RPMI7951 (cell line): ENCODE measurements around the gene SETDB2. TPM values are rescaled to one million over a fixed set of nuclear protein-coding genes. Genes with fewer than 3 reads are reported as not detected.

ENCODE experiments used
- DNase-seq: peaks from one replicate; pipeline ENCODE4 v3.0.0-alpha.2; 2012; ENCODE audit warnings: low read depth
- total RNA-seq: library from RNA; depleted of rRNA; stranded (reverse); fragments of >200 nt; shearing (Covaris generic); gene quantifications from 2 replicates; pipeline ENCODE4 v1.2.3, GENCODE V29; 2014; rRNA removed

SETDB2 gene
- 4.8 and 5.5 TPM in 2 replicates for total RNA-seq

- peak; percentile 98 for DNase-seq
Measured at GRCh38 chr13:49443704-49444523, at the start of gene SETDB2, which contains the start of gene CAB39L. Gene SETDB2 (plus strand): TSS chr13:49444274. CDS start chr13:49451894, 7,620 bp downstream. Gene CAB39L (minus strand): TSS chr13:49444064. CDS start chr13:49382910, 61,154 bp downstream.

DNA sequence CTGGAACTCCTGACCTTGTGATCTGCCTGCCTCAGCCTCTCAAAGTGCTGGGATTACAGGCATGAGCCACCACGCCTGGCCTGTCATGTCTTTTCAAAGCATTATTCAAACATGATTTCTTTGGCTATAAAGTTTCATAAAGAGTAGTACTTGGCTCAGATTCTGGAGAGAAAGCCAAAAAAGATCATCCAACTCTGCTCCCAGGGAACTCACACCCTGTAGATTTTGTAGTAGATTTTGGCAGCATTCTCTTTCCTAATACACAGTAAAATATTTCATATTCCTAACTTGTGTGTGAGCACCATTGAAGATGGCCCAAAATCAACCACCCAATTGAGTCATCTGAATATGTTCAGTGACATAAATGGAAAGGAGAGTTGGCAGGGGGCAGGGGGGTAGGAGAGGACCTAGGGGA lies 48.6 kb upstream of the SETDB2 start:
- no peak for DNase-seq

GRCh38 chr13:49395878-49396380 lies 48.1 kb upstream of the SETDB2 start:
- DNase-seq, result no peak

GRCh38 chr13:49399801-49400472 lies 44.1 kb upstream of the SETDB2 start:
- no peak for DNase-seq

DNA sequence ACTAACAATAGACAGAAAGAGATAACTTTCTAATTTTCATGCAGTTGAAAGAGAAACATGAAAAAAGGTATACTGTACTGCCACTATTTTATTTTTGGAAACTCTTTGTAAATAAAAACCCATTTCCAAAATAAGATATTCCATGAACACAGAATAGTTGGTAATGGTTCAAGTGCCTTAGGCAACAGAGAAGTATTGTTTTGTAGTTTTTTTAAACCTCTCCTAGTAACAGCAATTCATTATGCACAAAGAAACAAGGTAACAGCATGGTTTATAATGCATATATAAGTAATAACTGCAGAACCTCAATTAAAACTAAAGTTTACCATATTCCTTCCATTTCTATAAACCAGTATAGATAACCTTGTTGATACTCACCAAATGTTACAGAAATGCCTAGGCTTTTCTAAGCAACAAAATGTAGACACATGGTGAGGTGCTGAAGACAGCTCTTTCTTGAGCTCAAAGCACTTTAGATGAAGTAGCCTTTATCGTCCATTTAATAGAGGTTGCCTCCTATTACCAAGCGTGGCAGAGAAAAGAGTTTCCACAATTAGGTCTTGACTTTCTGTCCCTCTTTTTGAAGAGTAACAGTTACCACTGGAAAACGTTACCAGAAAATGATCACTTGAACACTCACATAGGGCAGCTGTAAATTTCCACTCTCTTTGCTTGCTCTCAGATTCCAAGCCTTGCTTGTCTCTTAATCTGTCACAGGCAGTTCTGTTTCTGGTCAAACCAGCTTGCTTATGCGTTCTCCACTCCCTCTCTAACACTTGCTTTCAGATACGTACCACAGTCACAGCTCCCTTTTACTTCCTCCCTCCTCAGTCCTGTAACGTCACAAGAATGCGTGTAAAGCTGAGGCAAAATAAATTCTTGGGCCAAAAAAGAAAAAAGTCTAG lies 43.1 kb upstream of the SETDB2 start:
- peak; percentile 32 for DNase-seq

DNA sequence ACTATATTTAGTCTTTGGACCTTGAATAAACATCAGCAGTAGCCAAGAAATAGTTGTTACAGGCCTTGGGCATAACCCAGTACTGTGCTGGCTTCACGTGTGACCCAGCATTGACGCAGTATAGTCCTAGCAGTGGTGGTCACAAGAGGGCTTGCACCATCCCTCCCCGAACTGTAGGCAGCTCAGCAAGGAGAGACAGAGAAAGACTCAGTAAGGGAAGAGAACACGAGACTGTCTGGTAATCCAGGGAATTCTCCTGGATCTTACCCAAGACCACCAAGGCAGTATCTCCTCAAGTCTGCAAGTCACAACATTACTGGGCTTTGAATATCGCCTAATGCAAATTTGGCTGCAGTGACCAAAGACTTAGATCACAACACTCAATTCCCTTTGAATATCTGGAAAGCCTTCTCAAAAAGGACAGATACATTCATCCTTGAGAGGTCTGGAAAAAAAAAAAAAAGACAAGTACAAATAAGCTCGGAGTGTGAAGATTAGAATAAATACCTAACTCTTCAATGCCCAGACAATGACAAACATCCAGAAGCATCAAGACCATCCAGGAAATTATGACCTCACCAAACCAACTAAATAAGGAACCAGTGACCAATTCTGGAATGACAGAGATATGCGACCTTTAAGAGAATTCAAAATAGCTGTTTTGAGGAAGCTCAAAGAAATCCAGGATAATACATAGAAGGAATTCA lies 39.9 kb upstream of the SETDB2 start:
- no peak for DNase-seq

- no peak for DNase-seq
Measured at GRCh38 chr13:49404703-49405020, 39.4 kb upstream of the SETDB2 start.

DNA sequence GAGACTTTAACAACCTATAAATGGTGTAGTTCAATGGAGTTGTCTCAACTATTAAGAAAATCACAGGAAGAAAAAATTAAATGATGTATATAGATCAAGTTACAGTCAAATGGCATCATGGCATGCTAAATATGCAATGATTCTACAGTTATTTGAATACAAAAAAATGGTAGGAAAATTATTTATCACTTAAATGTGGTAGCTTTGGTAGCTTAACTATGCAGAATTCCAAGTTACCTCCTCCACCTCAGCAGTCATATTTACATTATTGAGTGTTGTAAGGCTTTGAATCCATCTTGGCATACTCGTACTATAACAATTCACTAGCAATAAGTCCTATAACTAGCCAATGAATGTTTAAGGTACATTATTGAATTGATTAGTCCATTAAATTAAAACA lies 37.0 kb upstream of the SETDB2 start:
- no peak for DNase-seq

GRCh38 chr13:49407936-49408335 lies 36.1 kb upstream of the SETDB2 start:
- DNase-seq, result no peak

- peak; percentile 0 for DNase-seq
Measured at GRCh38 chr13:49409008-49409407, 35.1 kb upstream of the SETDB2 start.

- DNase-seq, result no peak
Measured at GRCh38 chr13:49410006-49410405, 34.1 kb upstream of the SETDB2 start.

- DNase-seq, result no peak
Measured at GRCh38 chr13:49410477-49410876, 33.6 kb upstream of the SETDB2 start.

- no peak for DNase-seq
Measured at GRCh38 chr13:49411353-49411752, 32.7 kb upstream of the SETDB2 start.

- no peak for DNase-seq
Measured at GRCh38 chr13:49412749-49413148, 31.3 kb upstream of the SETDB2 start.

- DNase-seq, result no peak
Measured at GRCh38 chr13:49417161-49417560, 26.9 kb upstream of the SETDB2 start.

DNA sequence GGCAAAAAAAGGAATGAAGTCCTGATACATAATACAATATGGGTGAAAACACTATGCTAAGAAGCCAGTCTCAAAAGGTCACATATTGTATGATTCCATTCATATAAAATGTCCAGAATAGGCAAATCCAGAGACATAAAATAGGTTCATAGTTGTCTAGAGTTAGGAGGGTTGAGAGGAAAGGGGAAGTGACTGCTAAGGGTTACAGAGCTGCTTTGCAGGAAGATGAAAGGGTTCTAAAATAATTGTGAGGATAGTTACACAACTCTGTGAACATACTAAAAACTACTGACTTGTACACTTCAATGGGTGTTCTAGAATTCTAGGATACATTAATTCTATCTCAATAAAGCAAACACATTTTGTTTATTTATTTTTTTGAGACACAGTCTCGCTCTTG lies 25.9 kb upstream of the SETDB2 start:
- no peak for DNase-seq

- DNase-seq, result peak; percentile 1
Measured at GRCh38 chr13:49419276-49419675, 24.8 kb upstream of the SETDB2 start.

- peak; percentile 25 for DNase-seq
Measured at GRCh38 chr13:49421391-49421790, 22.7 kb upstream of the SETDB2 start.

DNA sequence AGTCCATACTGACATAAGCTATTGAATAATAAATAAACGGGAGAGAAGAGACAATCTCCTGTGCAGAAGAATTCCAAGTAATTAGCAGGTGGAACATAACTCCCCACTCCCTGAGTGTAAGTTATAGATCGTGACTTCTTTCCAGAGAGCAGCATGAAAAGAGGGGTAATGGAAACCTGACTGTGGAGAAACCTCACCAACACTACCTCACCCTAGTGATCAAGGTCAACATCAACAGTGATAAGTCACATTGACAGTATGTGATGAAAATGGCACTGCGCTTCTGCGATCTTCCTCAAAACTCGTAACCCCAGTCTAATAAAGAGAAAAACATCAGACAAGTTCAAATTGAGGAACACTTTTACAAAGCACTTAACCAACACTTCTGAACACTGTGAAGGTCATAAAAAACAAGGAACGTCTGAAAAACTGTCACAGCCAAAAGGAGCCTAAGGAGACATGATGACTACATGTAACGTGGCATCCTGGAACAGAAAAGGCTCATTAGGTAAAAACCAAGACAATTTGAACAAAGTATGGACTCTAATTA lies 20.0 kb upstream of the SETDB2 start:
- no peak for DNase-seq

DNA sequence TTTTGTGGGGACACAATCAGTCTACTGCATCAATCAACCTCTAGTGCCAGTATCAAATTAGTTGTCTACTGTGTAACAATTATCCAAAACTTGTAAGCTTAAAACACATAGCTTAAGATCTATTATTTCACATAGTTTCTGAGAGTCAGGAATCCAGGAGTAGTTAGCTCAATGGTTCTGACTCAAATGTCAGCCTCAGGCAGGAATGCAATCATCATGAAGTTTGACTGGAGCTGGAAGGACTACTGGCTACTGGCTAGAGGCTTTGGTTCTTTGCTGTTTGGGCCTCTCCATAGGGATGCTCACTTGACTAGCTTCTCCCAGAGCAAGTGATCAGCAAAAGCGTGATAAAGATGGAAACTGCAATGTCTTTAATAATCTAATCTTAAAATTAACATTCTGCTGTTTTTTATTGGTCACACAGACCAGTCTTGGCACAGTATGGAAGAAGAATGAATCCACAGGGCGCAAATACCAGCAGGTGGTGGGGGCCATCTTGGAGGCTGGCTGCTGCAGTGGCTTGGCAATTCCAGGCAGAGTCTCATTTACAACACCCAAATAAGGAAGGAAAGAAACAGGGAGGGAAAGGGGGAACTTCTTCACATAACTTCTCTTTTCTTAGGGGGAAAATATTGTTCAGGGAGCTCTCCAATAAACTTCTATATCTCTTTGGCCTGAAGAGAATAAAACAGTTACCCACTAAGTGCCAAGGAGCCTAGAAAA lies 15.9 kb upstream of the SETDB2 start:
- DNase-seq, result no peak
